NOMO-1 treated with dmso at 0.1 percent for 144 hours (cell line): ENCODE data around the gene GALP.
A peak's percentile ranks its signal among the peaks of the same experiment; 100 is the strongest.
"Not testable (repeated sequence)": the region's sequence is repeated elsewhere in the genome, so short reads cannot be mapped to it uniquely, and the experiment has no call there.

Source experiments
- DNase-seq: peaks from one replicate; lab custom pipeline; 2025; ENCODE audit not compliant: unreplicated experiment; lab: John Stamatoyannopoulos, UW

The GALP gene

GRCh38 chr19:56175861-56176307, at the start of gene GALP:
Gene GALP (plus strand): TSS chr19:56176008. CDS start chr19:56177109, 1,101 bp downstream.
- not testable (repeated sequence) for DNase-seq

- DNase-seq = no peak
Measured at GRCh38 chr19:56126983-56127780, 48.6 kb upstream of the GALP start.

- no peak for DNase-seq
Measured at GRCh38 chr19:56130006-56130405, 45.8 kb upstream of the GALP start.

- DNase-seq = no peak
Measured at GRCh38 chr19:56131651-56132050, 44.2 kb upstream of the GALP start.

GRCh38 chr19:56132316-56132822, 43.4 kb upstream of the GALP start:
- no peak for DNase-seq

GRCh38 chr19:56133858-56134653, 41.8 kb upstream of the GALP start:
- DNase-seq = peak; percentile 59

- DNase-seq = no peak
Measured at GRCh38 chr19:56134654-56134921, 41.2 kb upstream of the GALP start.

- DNase-seq = no peak
Measured at GRCh38 chr19:56136362-56136761, 39.4 kb upstream of the GALP start.

- DNase-seq = no peak
Measured at GRCh38 chr19:56137405-56137804, 38.4 kb upstream of the GALP start.

GRCh38 chr19:56138069-56138468, 37.7 kb upstream of the GALP start:
- DNase-seq = no peak

- no peak for DNase-seq
Measured at GRCh38 chr19:56139847-56140582, 35.8 kb upstream of the GALP start.

GRCh38 chr19:56140583-56141416, 35.0 kb upstream of the GALP start, which contains the start of gene ZNF444:
Gene ZNF444 (plus strand): TSS chr19:56141287. CDS start chr19:56146912, 5,625 bp downstream.
- DNase-seq = peak; percentile 100

- no peak for DNase-seq
Measured at GRCh38 chr19:56141417-56141993, 34.3 kb upstream of the GALP start.

GRCh38 chr19:56142087-56142787, 33.6 kb upstream of the GALP start:
- no peak for DNase-seq

GRCh38 chr19:56142897-56143434, 32.8 kb upstream of the GALP start:
- DNase-seq = no peak

- DNase-seq = no peak
Measured at GRCh38 chr19:56144376-56144775, 31.4 kb upstream of the GALP start.

GRCh38 chr19:56144831-56145230, 31.0 kb upstream of the GALP start:
- no peak for DNase-seq

- DNase-seq = no peak
Measured at GRCh38 chr19:56145698-56146097, 30.1 kb upstream of the GALP start.

GRCh38 chr19:56146904-56147303, 28.9 kb upstream of the GALP start:
- no peak for DNase-seq
